ENCODE results near the gene C2CD2. TPM values are rescaled to one million over a fixed set of nuclear protein-coding genes. Genes with fewer than 3 reads are reported as not detected.

The C2CD2 gene
- total RNA-seq, 6 experiments from 2014 or later: 7.3 to 11.4 (median 8.3) TPM

DNA sequence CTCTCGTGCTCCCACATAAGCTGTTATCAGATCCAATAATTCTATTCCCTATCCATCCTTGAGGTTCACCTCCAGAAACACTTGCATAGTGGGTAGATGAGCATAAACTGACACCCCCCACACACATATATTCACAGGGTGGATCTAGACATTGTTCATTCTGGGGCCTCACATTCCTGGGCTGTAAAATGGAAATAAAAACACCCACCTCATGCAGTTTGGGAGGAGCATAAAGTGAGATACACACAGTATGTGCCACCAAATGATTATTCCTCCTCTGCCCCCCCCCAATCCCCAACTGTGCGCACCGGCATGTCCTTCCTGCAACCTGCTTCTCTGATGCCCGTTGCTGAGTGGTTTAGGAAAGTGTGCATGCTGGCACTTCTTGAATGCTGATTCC, 92.6 kb downstream of the C2CD2 start:
- DNase-seq (no peak), ATAC-seq (no peak)
- H3K9me3 ChIP-seq: no peaks in the 10 kb centered on the region
- 86% methylated on average over 2 of the region's 4 CpGs for WGBS (ENCODE audit: insufficient coverage, low coverage, low lambda C conversion rate, missing lambda C conversion rate)
- peaks cover 0 to 5% (median 0%) of the 10 kb centered on the region in 4 donors for H3K36me3 ChIP-seq
- H3K27ac ChIP-seq: no peak overlapping the region
- intact Hi-C loops (cut with DNase I): no loop called here
- H3K4me1 ChIP-seq: no peaks in the 10 kb centered on the region
- no peaks in the 10 kb centered on the region for H3K27me3 ChIP-seq
- no peak overlapping the region for H3K4me3 ChIP-seq
- TF ChIP-seq, protein P1, sequence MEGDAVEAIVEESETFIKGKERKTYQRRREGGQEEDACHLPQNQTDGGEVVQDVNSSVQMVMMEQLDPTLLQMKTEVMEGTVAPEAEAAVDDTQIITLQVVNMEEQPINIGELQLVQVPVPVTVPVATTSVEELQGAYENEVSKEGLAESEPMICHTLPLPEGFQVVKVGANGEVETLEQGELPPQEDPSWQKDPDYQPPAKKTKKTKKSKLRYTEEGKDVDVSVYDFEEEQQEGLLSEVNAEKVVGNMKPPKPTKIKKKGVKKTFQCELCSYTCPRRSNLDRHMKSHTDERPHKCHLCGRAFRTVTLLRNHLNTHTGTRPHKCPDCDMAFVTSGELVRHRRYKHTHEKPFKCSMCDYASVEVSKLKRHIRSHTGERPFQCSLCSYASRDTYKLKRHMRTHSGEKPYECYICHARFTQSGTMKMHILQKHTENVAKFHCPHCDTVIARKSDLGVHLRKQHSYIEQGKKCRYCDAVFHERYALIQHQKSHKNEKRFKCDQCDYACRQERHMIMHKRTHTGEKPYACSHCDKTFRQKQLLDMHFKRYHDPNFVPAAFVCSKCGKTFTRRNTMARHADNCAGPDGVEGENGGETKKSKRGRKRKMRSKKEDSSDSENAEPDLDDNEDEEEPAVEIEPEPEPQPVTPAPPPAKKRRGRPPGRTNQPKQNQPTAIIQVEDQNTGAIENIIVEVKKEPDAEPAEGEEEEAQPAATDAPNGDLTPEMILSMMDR (IDR thresholded peaks at IDR 0.05): no peak
- no peak for TF ChIP-seq POLR2A (IDR thresholded peaks at IDR 0.05)

- no peak for DNase-seq
- TF ChIP-seq, protein P1 (IDR thresholded peaks at IDR 0.05): no peak
- no peak for TF ChIP-seq POLR2A (IDR thresholded peaks at IDR 0.05)
- no peaks in the 10 kb centered on the region for H3K27me3 ChIP-seq
- peaks cover 0 to 5% (median 0%) of the 10 kb centered on the region in 4 donors for H3K36me3 ChIP-seq
- ATAC-seq: no peak
- no peaks in the 10 kb centered on the region for H3K4me1 ChIP-seq
- no peak overlapping the region for H3K4me3 ChIP-seq
- intact Hi-C loops (cut with DNase I): no loop called here
- H3K27ac ChIP-seq: no peak overlapping the region
- H3K9me3 ChIP-seq: no peaks in the 10 kb centered on the region
- WGBS (ENCODE audit: insufficient coverage, low coverage, low lambda C conversion rate, missing lambda C conversion rate): 100% methylated on average over 1 of the region's 23 CpGs
Observed at GRCh38 chr21:41859297-41859980, 94.4 kb downstream of the C2CD2 start.

- H3K4me3 ChIP-seq: no peak overlapping the region
- H3K36me3 ChIP-seq: peaks cover 0 to 5% (median 0%) of the 10 kb centered on the region in 4 donors
- no peak for TF ChIP-seq POLR2A (IDR thresholded peaks at IDR 0.05)
- TF ChIP-seq, protein P1 (IDR thresholded peaks at IDR 0.05): no peak
- no peaks in the 10 kb centered on the region for H3K4me1 ChIP-seq
- H3K27ac ChIP-seq: no peak overlapping the region
- intact Hi-C loops (cut with DNase I): no loop called here
- no peak for ATAC-seq
- 98% methylated on average over 5 of the region's 27 CpGs for WGBS (ENCODE audit: insufficient coverage, low coverage, low lambda C conversion rate, missing lambda C conversion rate)
- H3K27me3 ChIP-seq: no peaks in the 10 kb centered on the region
- no peaks in the 10 kb centered on the region for H3K9me3 ChIP-seq
- no peak for DNase-seq
Observed at GRCh38 chr21:41858466-41859296, 95.1 kb downstream of the C2CD2 start.

DNA sequence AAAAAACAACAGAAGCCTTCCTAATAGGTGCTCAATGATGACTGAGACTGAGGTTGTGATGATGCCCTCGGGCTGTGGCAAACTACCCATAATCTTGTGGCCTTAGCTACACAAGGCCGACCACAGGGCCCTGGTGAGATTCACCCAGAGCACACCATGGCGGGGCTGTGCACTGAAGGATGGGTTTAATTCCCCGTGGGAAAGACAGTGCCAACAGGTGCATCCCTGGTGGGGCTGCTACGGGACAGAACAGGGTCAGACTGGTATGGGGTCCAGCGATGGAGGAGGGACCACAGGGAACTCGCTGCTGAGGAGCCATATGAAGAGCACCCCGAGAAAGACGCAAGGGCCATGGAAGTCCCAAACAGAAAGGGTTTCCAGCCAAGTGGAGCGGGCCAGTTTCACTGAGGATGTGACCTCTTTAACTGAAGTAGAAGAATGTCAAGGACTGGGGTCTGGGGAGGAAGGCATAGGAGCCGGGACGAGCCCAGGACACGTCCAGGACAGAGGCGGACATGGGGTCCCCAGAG, 96.0 kb downstream of the C2CD2 start:
- no peak for DNase-seq
- H3K9me3 ChIP-seq: no peaks in the 10 kb centered on the region
- H3K36me3 ChIP-seq: peaks cover 0 to 5% (median 0%) of the 10 kb centered on the region in 4 donors
- TF ChIP-seq, protein P1 (IDR thresholded peaks at IDR 0.05): no peak
- TF ChIP-seq POLR2A (IDR thresholded peaks at IDR 0.05): no peak
- no peaks in the 10 kb centered on the region for H3K27me3 ChIP-seq
- no peaks in the 10 kb centered on the region for H3K4me1 ChIP-seq
- H3K4me3 ChIP-seq: no peak overlapping the region
- no peak for ATAC-seq
- H3K27ac ChIP-seq: no peak overlapping the region
- 92% methylated on average over 6 of the region's 14 CpGs for WGBS (ENCODE audit: insufficient coverage, low coverage, low lambda C conversion rate, missing lambda C conversion rate)
- intact Hi-C loops (cut with DNase I): no loop called here

All from right lobe of liver (tissue), 6 donors.